Psoas muscle (tissue), 8 donors: ENCODE measurements around the gene CDC45. TPM values are rescaled to one million over a fixed set of nuclear protein-coding genes. Genes with fewer than 3 reads are reported as not detected.

Source experiments
- ATAC-seq, 4 donors: fragments of 200-7000 bp; cut with Tn5 transposase; one replicate each; pipeline ENCODE4 v1.9.1; 2020; ENCODE audit warnings: moderate library complexity in 3 of 4, mild to moderate bottlenecking in 2 of 4
- DNase-seq, 2 donors: peaks; one replicate each; pipeline ENCODE4 v3.0.0-alpha.2; 2020
- H3K27ac ChIP-seq: fragments of 200-600 bp; one replicate; pipeline ENCODE4 v1.8.0; 2022
- H3K27me3 ChIP-seq, 3 donors: fragments of 200-600 bp in 1 of 3; one replicate each; pipeline versions ENCODE4 v1.6.1 to v1.8.0; 2013 to 2022; ENCODE audit warnings: low read length in 2 of 3, mild to moderate bottlenecking in 2 of 3, moderate library complexity in 1 of 3; ENCODE audit not compliant: insufficient read depth in 3 of 3
- H3K36me3 ChIP-seq, 2 donors: fragments of 200-600 bp in 1 of 2; one replicate each; pipeline versions ENCODE4 v1.6.1 to v1.8.0; 2013 to 2022; ENCODE audit warnings: low read depth in 1 of 2, mild to moderate bottlenecking in 1 of 2, moderate library complexity in 1 of 2; ENCODE audit not compliant: insufficient read depth in 1 of 2
- H3K4me1 ChIP-seq: fragments of 200-600 bp; one replicate; pipeline ENCODE4 v1.8.0; 2022
- H3K4me3 ChIP-seq: fragments of 200-600 bp; one replicate; pipeline ENCODE4 v1.8.0; 2022; ENCODE audit warnings: mild to moderate bottlenecking
- H3K9me3 ChIP-seq: fragments of 200-600 bp; one replicate; pipeline ENCODE4 v1.8.0; 2022
- CTCF ChIP-seq: fragments of 200-600 bp; IDR thresholded peaks from one replicate; pipeline ENCODE4 v1.8.0; 2022; ENCODE audit warnings: antibody characterized with exemption
- WGBS, 3 donors: extraction: QIAGEN DNeasy Blood & Tissue Kit; methylation state at CpG; one replicate each; pipeline versions ENCODE4 v1.1.6 to v1.1.7; 2013; 5-methylcytosine and 5-hydroxymethylcytosine counted together
- intact Hi-C, 2 donors: fragments of 100-400 bp; cut with DNase I; formaldehyde crosslinking; loops; one replicate each; pipeline versions ENCODE4 v1.11.0 to v1.14.2; 2022
- polyA plus RNA-seq, 3 donors: library from polyadenylated mRNA; stranded (reverse); fragments of 200-250 nt; gene quantifications; one replicate each; pipeline ENCODE4 v1.2.3, GENCODE V29; 2013
- total RNA-seq, 4 donors: library from RNA; stranded (reverse); fragmentation: NEBNext Ultra II Directional in 2 of 4; extraction: Animal tissue kit (Norgen Biotek cat#: 25700) in 2 of 4; gene quantifications; one replicate each; pipeline versions ENCODE4 v1.2.1 to v1.2.4, GENCODE V29; 2021 to 2023
- donor health status: healthy with polysubstance abuse.
- donor health status: DM: no; HTN: no; CAD: no; lungs with moderate emphysema.
- donor health status: Bipolar disorder and iron deficiency.
- donor health status: healthy.
- donor health status: DM: yes; HTN: yes; CAD: no.
- donor health status: DM: no; HTN: no; CAD: no.
- donor health status: DM: no; HTN: no; CAD: no.
- donor health status: DM: yes; HTN: yes; CAD: no.

CDC45 gene
- total and polyA plus RNA-seq, 7 donors, result 0.30 to 0.77 (median 0.71) TPM; not detected in 2

- TF ChIP-seq CTCF, result no peak
- H3K4me3 ChIP-seq, result no peak overlapping the region
- no peaks in the 10 kb centered on the region for H3K27me3 ChIP-seq
- intact Hi-C loops, result no loop called here
- no peak for DNase-seq
- H3K4me1 ChIP-seq, result peaks cover 26% of the 10 kb centered on the region
- H3K9me3 ChIP-seq, result no peaks in the 10 kb centered on the region
- WGBS, 3 donors, result 58 to 68% (median 64%) methylated on average over 10 of the region's 10 CpGs
- ATAC-seq, result no peak
- no peaks in the 10 kb centered on the region for H3K36me3 ChIP-seq
- H3K27ac ChIP-seq, result no peak overlapping the region
Measured at GRCh38 chr22:19480789-19481188, 1.1 kb downstream of the CDC45 start.

- Histone ChIP-seq H3K27ac (no peak overlapping the region), H3K4me3 (no peak overlapping the region), H3K9me3 (no peaks in the 10 kb centered on the region), H3K27me3 (no peaks in the 10 kb centered on the region), H3K36me3 (no peaks in the 10 kb centered on the region), H3K4me1 (peaks cover 11% of the 10 kb centered on the region)
- TF ChIP-seq CTCF, result no peak
- DNase-seq, result no peak
- no peak for ATAC-seq
- intact Hi-C loops, result no loop called here
- 89 to 93% (median 91%) methylated on average over 9 of the region's 9 CpGs for WGBS, 3 donors
Measured at GRCh38 chr22:19482297-19482696, 2.6 kb downstream of the CDC45 start.

GRCh38 chr22:19483481-19484244, 3.9 kb downstream of the CDC45 start:
- H3K4me3 ChIP-seq, result no peak overlapping the region
- no peak for TF ChIP-seq CTCF
- 83 to 88% (median 85%) methylated on average over 8 of the region's 8 CpGs for WGBS, 3 donors
- ATAC-seq (no peak), DNase-seq (no peak)
- no peaks in the 10 kb centered on the region for H3K9me3 ChIP-seq
- no peaks in the 10 kb centered on the region for H3K27me3 ChIP-seq
- no peak overlapping the region for H3K27ac ChIP-seq
- H3K36me3 ChIP-seq, result no peaks in the 10 kb centered on the region
- H3K4me1 ChIP-seq, result peaks cover 6% of the 10 kb centered on the region
- intact Hi-C loops, result no loop called here

- no peak for ATAC-seq
- WGBS, 3 donors, result 87 to 93% (median 87%) methylated on average over 2 of the region's 2 CpGs
Measured at GRCh38 chr22:19488285-19488684, 8.6 kb downstream of the CDC45 start.

More at GRCh38 chr22:19488285-19488684, 8.6 kb downstream of the CDC45 start:
- no peak for TF ChIP-seq CTCF
- no peaks in the 10 kb centered on the region for H3K9me3 ChIP-seq
- intact Hi-C loops, result no loop called here
- H3K4me1 ChIP-seq, result no peaks in the 10 kb centered on the region
- no peak for DNase-seq
- no peak overlapping the region for H3K4me3 ChIP-seq
- no peaks in the 10 kb centered on the region for H3K36me3 ChIP-seq
- H3K27me3 ChIP-seq, result no peaks in the 10 kb centered on the region
- no peak overlapping the region for H3K27ac ChIP-seq
